Measurements from ENCODE around the gene CTTNBP2.

DNA sequence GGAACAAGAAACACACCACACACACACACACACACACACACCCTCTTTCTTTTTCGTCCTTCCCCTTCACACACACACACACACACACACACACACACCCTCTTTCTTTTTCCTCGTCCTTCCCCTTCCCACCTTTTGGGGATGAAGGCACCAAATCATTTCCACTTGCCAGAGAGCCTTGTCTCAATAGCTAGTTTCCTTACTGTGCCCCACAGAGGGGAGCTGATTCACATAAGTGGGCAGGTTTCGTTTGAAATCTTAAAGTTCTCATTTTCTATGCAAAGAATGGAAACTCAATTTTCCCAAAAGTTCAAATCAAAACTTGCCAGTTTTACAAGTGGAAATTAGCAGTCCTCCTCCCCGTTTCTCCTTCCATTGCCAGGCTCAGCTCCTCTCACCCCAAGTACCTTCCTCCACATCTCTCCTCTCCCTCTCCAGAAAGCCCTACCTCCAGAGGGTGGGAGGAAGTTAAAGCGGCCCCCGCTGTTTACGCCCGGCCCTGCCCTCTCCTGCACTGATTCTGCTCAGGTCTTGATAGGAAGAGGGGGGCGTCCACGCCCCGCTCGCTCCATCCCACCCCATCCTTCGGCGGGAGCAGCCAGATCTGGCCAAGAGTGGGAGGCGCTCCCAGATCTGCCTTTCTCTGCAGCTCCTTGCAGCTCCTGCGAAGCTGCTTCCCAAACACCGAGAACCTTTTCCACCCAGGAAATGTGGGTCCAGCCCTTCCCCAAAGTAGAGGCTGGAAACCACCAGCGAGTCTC is 1.3 kb downstream of the CTTNBP2 start:
- TF ChIP-seq EZH2 (optimal IDR thresholded peaks at IDR 0.05; ENCODE audit: low read depth, low read length) = no peak
- TF ChIP-seq, protein P1, sequence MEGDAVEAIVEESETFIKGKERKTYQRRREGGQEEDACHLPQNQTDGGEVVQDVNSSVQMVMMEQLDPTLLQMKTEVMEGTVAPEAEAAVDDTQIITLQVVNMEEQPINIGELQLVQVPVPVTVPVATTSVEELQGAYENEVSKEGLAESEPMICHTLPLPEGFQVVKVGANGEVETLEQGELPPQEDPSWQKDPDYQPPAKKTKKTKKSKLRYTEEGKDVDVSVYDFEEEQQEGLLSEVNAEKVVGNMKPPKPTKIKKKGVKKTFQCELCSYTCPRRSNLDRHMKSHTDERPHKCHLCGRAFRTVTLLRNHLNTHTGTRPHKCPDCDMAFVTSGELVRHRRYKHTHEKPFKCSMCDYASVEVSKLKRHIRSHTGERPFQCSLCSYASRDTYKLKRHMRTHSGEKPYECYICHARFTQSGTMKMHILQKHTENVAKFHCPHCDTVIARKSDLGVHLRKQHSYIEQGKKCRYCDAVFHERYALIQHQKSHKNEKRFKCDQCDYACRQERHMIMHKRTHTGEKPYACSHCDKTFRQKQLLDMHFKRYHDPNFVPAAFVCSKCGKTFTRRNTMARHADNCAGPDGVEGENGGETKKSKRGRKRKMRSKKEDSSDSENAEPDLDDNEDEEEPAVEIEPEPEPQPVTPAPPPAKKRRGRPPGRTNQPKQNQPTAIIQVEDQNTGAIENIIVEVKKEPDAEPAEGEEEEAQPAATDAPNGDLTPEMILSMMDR (IDR thresholded peaks at IDR 0.05; ENCODE audit: low read length) = no peak
